ENCODE data around the gene VPS37B. TPM values are rescaled to one million over a fixed set of nuclear protein-coding genes. Genes with fewer than 3 reads are reported as not detected.

Gene VPS37B
- total and polyA plus RNA-seq, 2 experiments from 2014 or later, result 23.5 to 35.3 TPM

GRCh38 chr12:122935318-122935717, 39.4 kb upstream of the VPS37B start:
- H3K4me3 ChIP-seq, result no peak overlapping the region
- TF ChIP-seq EZH2phosphoT487 (IDR thresholded peaks at IDR 0.05; ENCODE audit: low read depth, severe bottlenecking, unreplicated experiment), result no peak
- TF ChIP-seq EZH2 (IDR thresholded peaks at IDR 0.05; ENCODE audit: borderline replicate concordance), result no peak
- no peak for TF ChIP-seq CTCF (IDR thresholded peaks at IDR 0.05; ENCODE audit: poor library complexity)
- no peak overlapping the region for H2AFZ ChIP-seq
- H3K4me2 ChIP-seq, result no peak overlapping the region
- H3K9me2 ChIP-seq (replicated peaks; ENCODE audit: insufficient read depth), result no peaks in the 10 kb centered on the region
- no peaks in the 10 kb centered on the region for H3K27me3 ChIP-seq
- H3K4me1 ChIP-seq (ENCODE audit: insufficient read depth), result no peaks in the 10 kb centered on the region
- DNase-seq (ENCODE audit: low spot score), result no peak
- WGBS (ENCODE audit: low lambda C conversion rate, missing lambda C conversion rate), result 89% methylated on average over 8 of the region's 8 CpGs
- no peak overlapping the region for H3K27ac ChIP-seq
- no peaks in the 10 kb centered on the region for H3K36me3 ChIP-seq (replicated peaks; ENCODE audit: insufficient read depth, low read depth)
- H3K79me2 ChIP-seq, result no peaks in the 10 kb centered on the region
- H4K20me1 ChIP-seq (ENCODE audit: insufficient read depth, poor library complexity, severe bottlenecking), result no peaks in the 10 kb centered on the region
- no peaks in the 10 kb centered on the region for H3K9me3 ChIP-seq (ENCODE audit: low read depth)

- Histone ChIP-seq H3K27ac (no peak overlapping the region), H3K27me3 (no peaks in the 10 kb centered on the region), H3K9me2 (replicated peaks; ENCODE audit: insufficient read depth) (no peaks in the 10 kb centered on the region), H3K36me3 (replicated peaks; ENCODE audit: insufficient read depth, low read depth) (no peaks in the 10 kb centered on the region), H3K9me3 (ENCODE audit: low read depth) (no peaks in the 10 kb centered on the region), H3K4me3 (no peak overlapping the region), H3K4me1 (ENCODE audit: insufficient read depth) (no peaks in the 10 kb centered on the region), H3K79me2 (no peaks in the 10 kb centered on the region), H3K4me2 (no peak overlapping the region), H2AFZ (no peak overlapping the region), H4K20me1 (ENCODE audit: insufficient read depth, poor library complexity, severe bottlenecking) (no peaks in the 10 kb centered on the region)
- no peak for TF ChIP-seq EZH2 (IDR thresholded peaks at IDR 0.05; ENCODE audit: borderline replicate concordance)
- TF ChIP-seq CTCF (IDR thresholded peaks at IDR 0.05; ENCODE audit: poor library complexity), result no peak
- no peak for TF ChIP-seq EZH2phosphoT487 (IDR thresholded peaks at IDR 0.05; ENCODE audit: low read depth, severe bottlenecking, unreplicated experiment)
- WGBS (ENCODE audit: low lambda C conversion rate, missing lambda C conversion rate), result 87% methylated on average over 3 of the region's 3 CpGs
- DNase-seq (ENCODE audit: low spot score), result no peak
Observed at GRCh38 chr12:122934722-122935121, 38.8 kb upstream of the VPS37B start.

GRCh38 chr12:122932207-122932606, 36.3 kb upstream of the VPS37B start:
- Histone ChIP-seq H3K4me2 (no peak overlapping the region), H3K9me2 (replicated peaks; ENCODE audit: insufficient read depth) (no peaks in the 10 kb centered on the region), H4K20me1 (ENCODE audit: insufficient read depth, poor library complexity, severe bottlenecking) (no peaks in the 10 kb centered on the region), H3K27me3 (no peaks in the 10 kb centered on the region), H3K79me2 (no peaks in the 10 kb centered on the region), H3K4me3 (no peak overlapping the region), H3K36me3 (replicated peaks; ENCODE audit: insufficient read depth, low read depth) (no peaks in the 10 kb centered on the region), H3K4me1 (ENCODE audit: insufficient read depth) (no peaks in the 10 kb centered on the region), H2AFZ (no peak overlapping the region), H3K9me3 (ENCODE audit: low read depth) (no peaks in the 10 kb centered on the region), H3K27ac (no peak overlapping the region)
- no peak for DNase-seq (ENCODE audit: low spot score)
- TF ChIP-seq EZH2 (IDR thresholded peaks at IDR 0.05; ENCODE audit: borderline replicate concordance) (no peak), EZH2phosphoT487 (IDR thresholded peaks at IDR 0.05; ENCODE audit: low read depth, severe bottlenecking, unreplicated experiment) (no peak), CTCF (IDR thresholded peaks at IDR 0.05; ENCODE audit: poor library complexity) (no peak)
- WGBS (ENCODE audit: low lambda C conversion rate, missing lambda C conversion rate), result 98% methylated on average over 8 of the region's 8 CpGs

- no peaks in the 10 kb centered on the region for H3K36me3 ChIP-seq (replicated peaks; ENCODE audit: insufficient read depth, low read depth)
- DNase-seq (ENCODE audit: low spot score), result no peak
- H3K27me3 ChIP-seq, result no peaks in the 10 kb centered on the region
- WGBS (ENCODE audit: low lambda C conversion rate, missing lambda C conversion rate), result 93% methylated on average over 23 of the region's 23 CpGs
- H4K20me1 ChIP-seq (ENCODE audit: insufficient read depth, poor library complexity, severe bottlenecking), result no peaks in the 10 kb centered on the region
- TF ChIP-seq EZH2 (IDR thresholded peaks at IDR 0.05; ENCODE audit: borderline replicate concordance), result no peak
- H3K27ac ChIP-seq, result no peak overlapping the region
- H3K4me3 ChIP-seq, result no peak overlapping the region
- H3K79me2 ChIP-seq, result no peaks in the 10 kb centered on the region
- H3K9me3 ChIP-seq (ENCODE audit: low read depth), result no peaks in the 10 kb centered on the region
- no peak overlapping the region for H3K4me2 ChIP-seq
- H2AFZ ChIP-seq, result no peak overlapping the region
- H3K9me2 ChIP-seq (replicated peaks; ENCODE audit: insufficient read depth), result no peaks in the 10 kb centered on the region
- no peaks in the 10 kb centered on the region for H3K4me1 ChIP-seq (ENCODE audit: insufficient read depth)
Observed at GRCh38 chr12:122929812-122930211, 33.9 kb upstream of the VPS37B start.

All from hepatocyte (in vitro differentiated cells).